Activated gamma-delta T cell treated with Interleukin-2 at 50 U/mL for 16 hours (primary cell): Measurements from ENCODE around the gene FLT3.
"Not testable (repeated sequence)": the region's sequence is repeated elsewhere in the genome, so short reads cannot be mapped to it uniquely, and the experiment has no call there.

Source experiments
- DNase-seq: peaks from one replicate; pipeline ENCODE4 v3.0.0-alpha.2; 2020

The FLT3 gene

DNA sequence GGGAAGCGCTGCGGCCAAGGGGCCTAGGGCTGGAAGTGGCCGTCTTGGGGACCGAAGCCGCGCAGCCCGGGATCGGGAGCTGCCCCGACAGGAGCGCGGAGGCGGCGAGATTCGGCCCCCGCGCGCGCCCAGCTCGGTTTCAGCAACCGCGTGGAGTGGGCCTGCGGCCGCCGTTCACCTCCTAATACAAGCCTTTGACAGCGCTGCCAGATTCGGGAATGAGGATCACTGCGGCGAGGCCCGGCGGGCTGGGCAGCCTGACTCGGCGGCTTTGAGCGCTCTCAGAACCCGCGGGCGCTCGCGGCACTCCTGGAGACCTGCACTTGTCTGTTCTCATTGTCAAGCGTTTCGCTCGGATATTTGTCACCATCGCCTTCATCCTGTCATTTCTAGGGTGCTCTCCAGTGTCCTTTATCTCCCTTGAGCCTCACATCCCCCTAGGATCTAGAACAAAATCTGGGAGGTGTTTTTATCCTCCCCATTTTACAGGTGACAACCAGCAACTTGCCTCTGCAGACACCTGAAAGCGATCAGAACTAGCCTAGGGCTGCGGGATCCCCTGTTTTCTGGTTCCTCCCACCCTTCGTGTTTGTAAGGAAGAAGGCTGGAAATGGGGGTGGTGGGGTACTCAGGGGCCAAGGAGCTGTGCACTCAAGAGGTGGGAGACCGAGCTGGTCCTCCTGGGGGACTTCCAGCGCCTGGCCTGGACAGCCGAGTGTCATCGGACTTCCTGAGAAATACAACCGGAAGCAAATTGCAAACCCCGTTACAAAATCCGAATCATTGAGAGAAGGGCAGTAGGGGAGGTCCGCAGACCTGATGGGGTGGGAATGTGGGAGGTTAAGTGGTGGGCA, 129.8 kb downstream of the FLT3 start:
- no peak for DNase-seq

DNA sequence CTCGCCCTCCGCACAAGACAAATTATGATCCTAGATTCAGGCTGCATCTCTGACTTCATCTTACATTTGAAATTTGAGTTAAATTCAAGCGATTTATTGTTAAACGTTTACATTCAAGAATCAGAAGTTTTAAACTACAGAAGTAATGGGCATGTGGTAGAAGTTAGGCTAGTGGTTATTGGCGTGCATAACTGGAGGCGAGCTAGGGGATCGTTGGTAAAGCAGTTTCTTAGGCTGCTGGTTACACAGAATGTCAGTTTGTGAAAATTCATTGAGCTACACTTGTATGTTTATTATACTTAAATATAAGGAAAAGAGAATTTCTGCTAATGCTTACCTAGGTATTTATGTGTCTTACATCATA, 130.5 kb downstream of the FLT3 start:
- no peak for DNase-seq

DNA sequence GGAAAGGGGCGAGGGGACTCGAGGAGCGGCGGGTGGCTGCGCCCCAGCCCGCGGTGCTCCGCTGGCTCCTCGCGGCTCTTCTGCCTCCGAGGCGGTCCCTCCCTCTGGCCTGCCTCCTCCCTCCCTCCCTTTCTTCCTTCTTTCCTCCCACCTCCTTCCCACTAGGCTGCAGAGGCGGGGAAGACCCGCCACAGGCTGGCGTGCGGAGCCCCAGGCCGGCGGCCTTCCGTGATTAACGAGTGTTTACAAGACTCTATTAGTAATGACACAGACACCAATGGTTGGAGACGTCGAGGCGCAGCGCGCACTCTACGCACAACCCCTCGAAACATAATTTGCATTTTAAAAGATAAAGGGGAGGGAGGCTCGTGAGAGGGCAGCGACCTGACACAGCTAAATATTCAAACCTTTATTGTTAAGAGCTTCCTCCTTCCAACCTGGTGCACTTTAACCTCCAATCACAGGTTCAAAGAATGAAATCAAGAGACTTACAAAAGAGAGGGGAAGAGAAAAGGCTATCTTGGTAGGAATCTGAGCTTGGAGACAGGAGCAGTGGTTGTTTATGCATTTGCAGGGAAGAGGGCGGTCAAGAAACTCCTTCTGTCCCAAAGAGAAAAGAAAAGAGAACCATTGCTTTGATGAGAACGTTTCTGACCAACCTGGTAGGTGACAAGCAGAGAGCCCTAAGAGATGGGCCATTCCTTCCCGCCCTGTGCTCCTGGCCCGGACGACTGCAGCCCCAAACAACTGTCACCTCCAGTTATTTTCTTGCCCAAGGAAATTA, 131.1 kb downstream of the FLT3 start, which contains the start of gene CDX2:
Gene CDX2 (minus strand): TSS at position 234 of the 784 bp plus-strand sequence. CDS start 309 bp downstream, outside the sequence.
- DNase-seq = no peak

DNA sequence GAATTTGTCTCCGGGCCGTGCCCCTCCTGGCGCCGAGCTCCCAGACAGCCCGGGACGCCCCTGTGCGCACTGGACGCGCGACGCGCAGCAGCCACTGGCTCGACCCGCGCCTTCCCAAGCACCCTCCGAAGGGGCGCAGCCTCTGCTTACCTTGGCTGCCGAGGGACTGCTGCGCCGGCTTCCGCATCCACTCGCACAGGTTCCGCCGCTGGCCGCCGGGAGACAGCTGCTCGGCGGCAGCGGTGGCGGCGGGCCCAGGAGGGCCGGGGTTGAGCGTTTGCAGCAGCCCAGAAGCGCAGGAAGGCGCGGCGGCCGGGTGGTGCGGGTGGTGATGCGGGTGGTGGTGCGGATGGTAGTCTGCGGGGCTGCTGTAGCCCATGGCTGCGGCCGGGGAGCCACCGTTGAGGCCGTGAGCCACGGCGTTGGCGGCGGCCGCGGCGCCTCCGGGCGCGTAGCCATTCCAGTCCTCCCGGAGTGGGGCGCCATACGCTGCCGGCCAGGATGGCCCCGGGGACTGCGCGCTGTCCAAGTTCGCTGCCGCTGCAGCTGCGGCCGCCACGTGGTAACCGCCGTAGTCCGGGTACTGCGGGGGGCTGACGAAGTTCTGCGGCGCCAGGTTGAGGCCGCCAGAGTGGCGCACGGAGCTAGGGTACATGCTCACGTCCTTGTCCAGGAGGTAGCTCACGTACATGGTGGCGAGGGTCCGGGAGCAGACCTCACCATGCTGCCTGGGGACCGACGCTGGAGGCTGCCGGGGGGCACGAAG, 131.9 kb downstream of the FLT3 start:
- no peak for DNase-seq

DNA sequence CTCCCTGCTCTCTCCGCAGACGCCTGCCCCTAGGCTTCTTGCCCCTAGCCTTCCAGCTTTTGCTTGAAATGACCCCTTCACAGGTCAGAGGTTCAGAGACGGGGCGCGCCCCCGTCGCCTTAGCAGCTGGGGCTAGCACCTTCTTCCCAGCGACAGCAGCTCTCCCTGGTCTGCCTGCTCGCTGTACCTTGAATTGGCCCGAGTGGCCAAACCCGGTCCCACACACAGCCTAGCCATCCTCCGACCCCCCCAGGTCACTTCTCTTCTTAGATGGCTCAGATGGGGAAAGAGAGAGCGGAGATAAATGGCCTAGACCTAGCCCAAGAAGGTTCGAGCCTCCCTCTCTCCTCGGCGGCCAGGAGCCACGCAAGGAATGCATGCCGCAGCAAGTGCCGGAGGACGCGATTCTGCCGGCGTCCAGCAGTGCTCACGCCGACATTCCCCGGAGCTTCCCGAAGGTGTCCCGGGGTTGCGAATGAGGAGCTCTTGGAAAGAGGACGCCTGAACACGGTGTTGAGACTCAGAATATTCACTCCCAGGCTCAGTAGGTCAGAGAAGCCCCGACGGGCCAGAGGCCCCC, 132.6 kb downstream of the FLT3 start:
- no peak for DNase-seq

DNA sequence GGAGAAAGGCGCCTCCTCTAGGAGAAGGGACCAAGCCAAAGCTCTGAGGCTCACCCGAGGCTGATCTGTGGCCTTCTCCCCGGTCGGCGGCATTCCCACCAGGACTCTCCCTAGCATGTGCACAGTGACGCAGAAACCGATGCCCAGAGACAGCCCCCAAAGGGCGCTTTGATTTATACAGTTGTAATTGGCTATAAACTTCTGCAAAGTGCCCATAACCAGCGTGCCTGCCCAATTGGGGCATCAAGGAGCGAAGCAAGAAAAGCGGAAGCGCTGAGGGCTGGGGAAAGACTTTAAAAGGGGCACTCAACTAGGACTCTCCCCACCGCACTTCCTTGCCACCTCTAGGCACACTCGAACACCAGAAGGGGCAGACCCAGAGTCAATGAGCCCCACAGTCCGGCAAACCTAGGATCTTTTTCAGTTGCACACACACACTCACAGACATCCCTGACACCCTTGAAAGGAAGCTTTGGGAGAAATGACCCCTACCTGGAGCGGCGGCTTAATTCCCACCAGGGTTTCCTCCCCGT, 133.1 kb downstream of the FLT3 start:
- no peak for DNase-seq

DNA sequence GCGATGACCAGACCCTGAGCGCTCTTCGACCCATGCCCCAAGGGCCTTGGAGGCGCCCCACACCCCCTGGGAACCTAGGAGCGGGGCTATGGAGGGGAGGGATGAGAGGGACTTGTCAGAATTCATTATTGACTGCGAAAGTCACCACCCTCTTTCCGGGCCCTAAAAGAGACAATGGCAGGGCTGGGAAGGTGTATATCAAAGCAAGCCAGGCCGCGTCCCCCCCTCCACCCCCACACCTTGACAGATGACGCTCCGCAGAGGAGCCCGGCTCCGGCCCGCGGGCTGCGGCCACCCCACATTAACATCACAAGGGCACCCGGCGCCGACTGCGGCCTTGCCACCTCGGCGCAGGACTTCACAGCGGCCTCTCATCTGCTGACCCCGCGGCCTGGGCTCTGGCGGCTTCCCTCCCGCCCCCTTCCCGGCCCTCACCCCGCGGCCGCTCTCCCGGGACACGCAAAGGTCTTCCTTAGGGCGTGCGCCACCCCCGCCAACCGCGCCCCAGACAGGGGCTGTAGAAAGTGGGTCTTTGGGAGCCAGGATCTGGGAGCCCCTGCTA, 133.7 kb downstream of the FLT3 start:
- no peak for DNase-seq

DNA sequence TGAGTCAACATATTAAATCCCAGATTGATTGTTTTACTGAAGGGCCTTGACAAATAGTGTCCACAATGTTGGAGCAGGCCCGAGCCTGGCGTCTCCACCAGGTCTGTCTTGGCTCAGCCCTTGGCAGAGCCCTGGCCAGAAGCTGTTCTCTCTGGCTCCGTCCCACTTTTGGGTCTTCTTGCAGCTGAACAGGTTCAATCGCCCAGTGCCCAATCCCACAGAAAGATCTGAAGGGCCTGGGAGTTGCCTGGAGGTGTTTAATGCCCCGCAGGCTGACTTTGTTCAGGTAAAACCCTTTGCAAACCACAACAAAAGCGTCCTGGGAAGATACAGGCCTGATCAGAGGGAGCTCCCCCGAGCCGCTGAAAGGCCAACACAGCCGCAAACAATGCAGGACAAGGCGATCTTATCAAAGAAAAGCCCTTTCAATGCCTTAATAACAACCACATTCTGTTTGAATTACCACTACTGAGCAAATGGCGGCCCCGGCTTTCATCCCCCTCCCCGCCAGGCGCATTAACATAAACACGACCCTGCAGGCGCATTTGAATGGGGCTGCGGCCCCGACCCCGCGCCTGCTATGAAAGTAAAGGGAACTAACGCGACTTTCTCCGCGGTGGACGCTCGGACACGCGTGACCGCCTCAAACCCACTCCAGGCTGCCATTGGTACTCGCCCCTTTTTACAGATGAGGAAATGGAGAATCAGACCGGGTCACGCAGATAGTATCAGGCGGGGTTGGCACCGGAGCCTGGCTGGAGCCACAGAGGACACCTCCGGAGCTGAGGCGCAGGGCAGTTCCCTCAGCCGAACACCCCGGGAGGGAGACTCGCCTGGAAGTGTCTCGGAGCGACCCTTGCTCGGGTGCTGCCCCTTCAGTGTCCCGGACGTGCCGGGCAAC, 134.4 kb downstream of the FLT3 start:
- no peak for DNase-seq

DNA sequence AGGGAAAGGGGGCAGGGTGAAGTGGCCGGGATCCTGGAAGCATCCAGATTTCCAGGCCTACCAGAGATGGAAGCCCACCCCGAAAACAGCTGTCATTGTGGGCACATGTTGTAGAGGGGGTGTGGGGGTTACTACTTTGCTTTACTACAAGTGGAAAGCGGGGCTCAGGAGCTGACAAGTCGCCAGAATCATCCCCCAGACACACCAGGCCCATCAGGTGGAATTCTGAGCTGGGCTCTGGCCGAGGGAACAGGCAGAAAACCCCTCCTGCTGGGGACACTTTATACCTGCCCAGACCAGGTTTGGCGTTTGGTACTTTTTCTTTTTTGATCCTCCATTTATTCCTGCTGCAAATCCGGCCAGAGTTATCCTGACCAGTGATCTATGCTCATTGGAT, 135.0 kb downstream of the FLT3 start:
- no peak for DNase-seq

DNA sequence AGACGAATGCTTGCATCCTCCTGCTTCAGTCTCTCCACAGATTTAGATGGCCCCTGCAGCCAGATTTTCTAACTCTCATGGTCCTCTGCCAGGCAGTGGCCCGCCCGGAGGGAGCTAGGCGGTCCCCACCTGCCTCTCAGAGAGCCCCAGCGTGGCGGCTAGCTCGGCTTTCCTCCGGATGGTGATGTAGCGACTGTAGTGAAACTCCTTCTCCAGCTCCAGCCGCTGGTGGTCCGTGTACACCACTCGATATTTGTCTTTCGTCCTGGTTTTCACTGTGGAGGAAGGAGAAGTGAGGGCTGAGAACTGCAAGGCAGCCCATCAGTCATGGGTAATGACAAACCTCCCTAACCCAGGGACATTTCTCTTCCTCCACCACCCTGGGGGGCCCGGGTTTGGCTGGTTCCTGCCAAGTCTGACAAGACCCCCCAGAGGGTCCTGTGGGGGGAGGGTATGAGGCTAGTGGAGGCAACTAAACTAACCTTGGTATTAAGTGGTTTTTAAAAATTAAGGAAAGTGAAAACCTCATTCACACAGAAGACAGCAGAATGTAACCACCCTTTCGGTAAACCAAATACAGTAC, 135.5 kb downstream of the FLT3 start:
- DNase-seq = no peak

DNA sequence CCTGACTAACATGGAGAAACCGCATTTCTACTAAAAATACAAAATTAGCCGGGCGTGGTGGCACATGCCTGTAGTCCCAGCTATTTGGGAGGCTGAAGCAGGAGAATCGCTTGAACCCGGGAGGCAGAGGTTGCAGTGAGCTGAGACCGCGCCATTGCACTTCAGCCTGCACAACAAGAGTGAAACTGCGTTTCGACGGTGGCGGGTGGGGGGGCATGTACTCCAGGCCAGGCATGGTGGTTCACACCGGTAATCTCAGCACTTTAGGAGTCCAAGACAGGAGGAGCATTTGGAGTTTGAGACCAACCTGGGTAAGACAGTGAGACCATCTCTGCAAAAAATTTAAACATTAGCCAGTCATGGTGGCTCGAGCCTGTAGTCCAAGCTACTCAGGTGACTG, 136.2 kb downstream of the FLT3 start:
- DNase-seq = not testable (repeated sequence)

DNA sequence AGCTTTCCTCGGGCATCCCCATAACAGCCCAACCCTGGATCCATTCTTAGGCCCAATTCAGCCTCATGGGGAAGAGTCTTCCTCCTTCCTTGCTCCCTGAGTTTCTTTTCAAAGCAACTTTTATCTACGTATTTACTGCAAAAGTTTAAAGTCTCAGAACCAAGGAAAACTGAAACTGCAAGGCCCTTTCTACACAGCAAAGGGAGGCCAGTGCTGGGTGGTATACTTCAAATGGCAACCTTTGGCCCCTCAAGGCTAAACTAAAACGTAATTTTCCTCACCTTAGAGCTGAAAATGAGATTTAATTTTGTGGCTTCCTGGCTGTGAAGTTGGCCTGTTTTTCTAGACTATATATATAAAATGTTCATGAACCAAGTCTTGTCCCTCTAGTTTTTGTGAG, 136.9 kb downstream of the FLT3 start:
- DNase-seq = no peak

DNA sequence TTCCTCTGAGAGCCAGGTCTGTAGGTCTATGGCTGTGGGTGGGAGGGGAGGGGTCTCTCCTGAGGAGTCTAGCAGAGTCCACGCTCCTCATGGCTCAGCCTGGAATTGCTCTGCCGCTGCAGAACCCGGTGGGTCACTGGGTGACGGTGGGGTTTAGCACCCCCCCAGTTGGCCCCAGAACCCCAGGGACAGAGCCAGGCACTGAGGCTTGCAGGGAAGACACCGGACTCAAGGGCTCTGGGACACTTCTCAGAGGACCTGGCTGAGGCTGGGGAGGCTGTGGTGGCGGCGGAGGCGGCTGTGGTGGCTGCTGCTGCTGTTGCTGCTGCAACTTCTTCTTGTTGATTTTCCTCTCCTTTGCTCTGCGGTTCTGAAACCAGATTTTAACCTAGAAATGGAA, 137.4 kb downstream of the FLT3 start:
- DNase-seq = no peak

DNA sequence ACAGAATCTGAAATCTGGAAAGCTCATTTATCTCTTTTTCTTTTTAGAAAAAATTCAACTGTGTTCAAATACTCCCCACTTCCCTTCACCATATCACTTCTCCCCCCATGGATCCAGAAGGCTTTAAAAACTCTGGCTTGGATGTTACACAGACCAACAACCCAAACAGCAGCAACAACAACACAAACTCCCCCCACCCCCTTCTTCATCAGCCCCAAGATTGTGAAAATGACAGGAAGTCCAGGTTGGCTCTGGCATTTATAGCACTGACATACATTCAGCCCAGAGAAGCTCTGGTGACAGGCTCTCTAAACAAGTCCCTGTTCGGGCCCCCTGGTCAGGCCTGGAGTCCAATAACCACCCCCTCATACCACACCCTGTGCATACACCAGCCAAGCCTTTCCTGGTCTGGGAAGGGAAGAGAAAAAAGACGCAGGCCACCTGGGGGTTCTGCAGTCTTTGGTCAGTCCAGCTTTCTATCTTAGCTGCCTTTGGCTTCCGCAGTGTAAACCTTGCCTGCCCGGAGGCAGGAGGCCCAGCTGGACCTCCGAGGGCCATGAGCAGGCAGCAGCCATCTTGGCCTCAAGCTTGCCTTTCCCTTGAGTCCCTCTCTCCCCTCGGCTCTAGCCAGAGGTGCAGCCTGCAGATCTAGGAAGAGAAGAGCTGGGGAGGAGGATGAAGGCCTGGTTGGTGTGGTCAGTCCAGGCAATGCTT, 138.1 kb downstream of the FLT3 start:
- DNase-seq = no peak

DNA sequence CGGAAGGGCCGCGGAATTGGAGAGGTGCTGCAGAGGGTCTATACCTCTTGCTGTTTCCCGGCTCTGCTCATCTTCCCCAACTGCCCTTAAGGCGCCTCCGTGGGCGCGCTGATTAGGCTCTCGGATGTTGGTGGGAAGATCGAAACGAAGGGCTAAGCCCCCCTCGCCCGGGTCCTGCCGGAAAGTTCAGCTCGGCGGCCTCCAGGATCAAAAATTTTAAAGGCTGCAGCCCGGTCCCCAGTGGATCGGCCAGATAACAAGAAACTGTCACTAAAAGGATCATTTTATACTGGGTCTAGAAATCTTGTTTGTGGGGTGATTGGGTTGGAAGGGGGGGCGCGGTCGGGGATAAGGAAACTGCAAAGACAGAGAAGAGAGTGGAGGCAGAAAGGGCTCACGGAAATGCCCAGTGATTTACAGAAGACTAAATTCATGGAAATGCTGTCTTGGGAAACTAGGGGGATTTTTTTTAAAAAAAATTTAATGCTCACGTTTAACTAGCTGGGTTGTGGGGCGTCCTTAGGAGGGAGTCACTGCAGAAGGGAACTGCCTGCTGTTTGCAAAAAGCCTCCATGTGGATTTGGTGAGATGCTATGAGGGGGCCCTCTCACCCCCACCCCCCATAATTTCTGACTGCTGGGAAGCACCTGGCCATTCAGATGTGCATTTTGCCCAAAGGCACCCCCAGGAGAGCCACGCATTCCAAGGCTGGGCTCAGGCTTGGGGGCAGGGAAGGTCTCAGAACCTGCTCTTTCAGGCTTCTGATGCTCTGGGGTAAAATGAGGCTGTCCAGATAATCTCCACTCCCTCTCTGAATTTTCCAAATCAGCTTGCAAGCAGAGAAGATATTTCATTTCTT, 138.9 kb downstream of the FLT3 start:
- DNase-seq = no peak

DNA sequence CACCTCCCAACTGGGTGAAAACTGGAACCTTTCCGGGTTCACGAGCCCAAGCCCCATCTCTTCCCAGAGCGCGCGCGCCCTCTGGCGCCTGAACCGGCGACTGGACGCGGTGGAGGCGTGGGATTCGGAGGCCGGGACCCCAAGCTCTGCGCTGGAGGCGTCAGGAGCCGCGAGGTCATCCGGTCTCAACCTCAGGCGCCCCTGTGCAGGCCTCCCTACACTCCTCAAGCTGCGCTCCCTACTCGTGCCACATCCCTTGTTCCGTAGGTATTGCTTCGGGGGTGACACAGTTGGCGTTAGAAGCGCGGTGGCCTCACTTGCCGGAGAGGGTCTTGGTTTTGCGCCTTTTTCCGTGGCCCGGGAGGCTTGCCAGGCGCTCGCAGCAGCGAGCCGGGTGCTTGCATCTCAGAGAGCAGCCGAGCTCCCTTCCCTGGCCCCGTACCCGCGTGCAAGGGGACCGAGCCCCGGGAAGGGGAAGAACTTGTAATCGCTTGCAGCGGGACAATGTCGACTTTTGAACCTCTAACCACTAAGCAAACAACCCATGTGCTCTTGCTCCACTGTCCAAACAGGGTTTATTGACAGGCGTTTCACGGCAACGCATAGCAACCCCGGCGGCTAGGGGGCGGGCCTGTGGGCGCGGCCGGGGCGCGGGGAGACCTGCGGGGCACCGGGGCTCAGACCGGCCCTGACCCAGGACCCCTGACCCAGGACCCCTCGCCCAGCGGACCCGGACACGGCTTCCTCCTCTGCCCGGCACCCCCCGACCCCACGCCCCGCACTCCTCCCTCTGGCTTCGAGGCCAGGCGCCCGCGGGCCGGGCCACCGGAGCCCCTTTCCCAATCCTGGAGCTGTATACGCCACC, 139.8 kb downstream of the FLT3 start:
- DNase-seq = no peak

DNA sequence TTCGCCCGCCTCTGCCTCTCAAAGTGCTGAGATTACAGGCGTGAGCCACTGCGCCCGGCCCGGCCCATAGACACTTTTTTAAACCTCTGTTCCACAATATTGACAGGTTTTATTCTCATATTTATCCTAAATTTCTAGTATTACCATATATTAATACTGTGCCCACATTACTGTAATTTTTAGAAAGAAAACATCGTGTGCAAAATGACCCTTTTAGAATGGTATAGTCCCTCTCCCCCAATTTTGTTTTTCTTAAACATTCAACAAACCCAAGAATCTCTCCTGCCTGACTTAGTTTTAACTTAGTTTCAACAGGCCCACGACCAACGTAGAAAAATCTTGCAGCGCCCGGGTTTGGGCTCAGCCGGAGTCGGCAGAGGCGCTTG, 140.4 kb downstream of the FLT3 start:
- DNase-seq = no peak

DNA sequence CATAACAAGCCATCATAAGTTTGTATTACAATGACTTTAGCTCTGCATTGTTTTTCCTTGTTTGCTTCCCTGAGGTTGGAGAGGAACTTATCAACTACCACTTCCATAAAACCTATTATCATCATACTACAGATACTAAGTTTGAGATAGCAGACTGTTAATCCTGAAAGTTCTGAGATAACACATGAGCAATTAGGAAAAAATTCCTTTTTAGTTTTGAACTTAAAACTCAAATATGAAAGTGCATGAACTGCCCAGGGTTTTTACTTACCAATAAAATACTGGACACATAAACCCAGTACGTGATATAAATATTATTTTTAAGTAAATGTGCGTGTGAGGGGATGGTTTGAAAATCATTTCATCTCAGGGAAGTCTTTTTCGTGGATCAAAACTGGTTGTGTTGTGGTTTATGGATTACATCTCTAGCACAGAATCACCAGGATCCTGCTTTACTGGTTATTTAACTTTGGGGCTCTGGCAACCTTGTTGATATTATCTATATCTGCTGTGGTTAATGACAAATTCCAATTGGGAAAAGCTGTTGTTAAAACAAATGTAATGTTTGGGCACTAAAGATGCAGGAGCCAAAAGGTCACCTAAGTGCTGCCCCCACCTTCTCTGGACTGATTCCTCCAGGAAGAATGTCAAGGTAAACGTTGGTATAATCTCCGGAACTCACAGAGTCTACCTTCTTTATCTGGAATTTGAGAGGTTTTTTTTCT, 143.6 kb downstream of the FLT3 start:
- no peak for DNase-seq
